Suprapubic skin (tissue), 4 donors: ENCODE data around the gene CHIC2. TPM values are rescaled to one million over a fixed set of nuclear protein-coding genes. Genes with fewer than 3 reads are reported as not detected.
A peak's percentile ranks its signal among the peaks of the same experiment; 100 is the strongest.

Experiments
- DNase-seq, 2 donors: peaks; one replicate each; pipeline ENCODE4 v3.0.0-alpha.2; 2019; ENCODE audit warnings: low spot score in 2 of 2
- H3K27ac ChIP-seq: fragments of 200-600 bp; sonication (generic); one replicate; pipeline ENCODE4 v1.5.1; 2019
- H3K27me3 ChIP-seq: fragments of 200-600 bp; sonication (generic); one replicate; pipeline ENCODE4 v1.5.1; 2019
- H3K36me3 ChIP-seq: fragments of 200-600 bp; sonication (generic); one replicate; pipeline ENCODE4 v1.5.1; 2019
- H3K4me1 ChIP-seq: fragments of 200-600 bp; sonication (generic); one replicate; pipeline ENCODE4 v1.5.1; 2019
- H3K4me3 ChIP-seq: fragments of 200-600 bp; sonication (generic); one replicate; pipeline ENCODE4 v1.5.1; 2019; ENCODE audit warnings: mild to moderate bottlenecking
- H3K9me3 ChIP-seq: fragments of 200-600 bp; sonication (generic); one replicate; pipeline ENCODE4 v1.5.1; 2019
- EP300 ChIP-seq: sonication (generic); formaldehyde crosslinking; IDR thresholded peaks from one replicate; pipeline ENCODE4 v1.6.1; 2017; ENCODE audit warnings: antibody characterized with exemption
- POLR2A ChIP-seq, 2 donors: fragments of 450-650 bp; IDR thresholded peaks; one replicate each; pipeline ENCODE4 v1.6.1; 2017; ENCODE audit warnings: antibody characterized with exemption in 2 of 2, mild to moderate bottlenecking in 2 of 2, moderate library complexity in 2 of 2
- POLR2AphosphoS5 ChIP-seq, 3 donors: sonication (generic); formaldehyde crosslinking; IDR thresholded peaks; one replicate each; pipeline ENCODE4 v1.6.1; 2017; ENCODE audit warnings: antibody characterized with exemption in 3 of 3
- WGBS: methylation state at CpG from one replicate; pipeline ENCODE4 v1.1.5; 2018; 5-methylcytosine and 5-hydroxymethylcytosine counted together
- total RNA-seq, 4 donors: library from RNA; depleted of rRNA; stranded (reverse); fragments of >200 nt; gene quantifications; one replicate each; pipeline ENCODE4 v1.1.0, GENCODE V29; 2016
- TF ChIP-seq, protein P1 (sequence below), 2 donors: fragments of 200-600 bp in 1 of 2; fragments of 450-650 bp in 1 of 2; sonication (generic) in 1 of 2; IDR thresholded peaks; one replicate each; pipeline ENCODE4 v1.5.1; 2016 to 2019; ENCODE audit warnings: antibody characterized with exemption in 2 of 2, mild to moderate bottlenecking in 1 of 2, moderate library complexity in 1 of 2

Gene CHIC2
- total RNA-seq, 4 donors from 2014 or later = 33.3 to 60.3 (median 41.1) TPM

DNA sequence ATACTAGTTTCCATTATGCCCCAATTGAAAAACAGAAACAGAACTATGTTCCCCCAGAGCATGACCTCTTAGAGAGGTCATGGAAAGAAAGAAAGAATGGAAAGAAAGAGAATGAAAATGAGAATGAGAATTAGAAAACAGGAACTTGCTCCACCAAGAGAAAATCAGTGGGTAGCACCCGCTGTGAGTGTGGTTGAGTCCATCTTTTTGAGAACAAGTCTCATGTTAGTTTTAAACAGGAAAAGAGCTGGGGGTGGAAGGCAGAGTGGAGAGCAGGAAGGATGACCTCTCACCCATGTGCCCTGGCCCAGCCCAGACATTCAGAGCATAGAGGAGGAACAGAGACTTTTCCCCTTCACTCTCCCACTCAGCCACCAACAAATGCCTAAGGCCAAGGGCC, 40.5 kb upstream of the CHIC2 start:
- Histone ChIP-seq H3K4me3 (no peak overlapping the region), H3K9me3 (no peaks in the 10 kb centered on the region), H3K27ac (no peak overlapping the region), H3K27me3 (peaks cover 100% of the 10 kb centered on the region), H3K4me1 (peaks cover 45% of the 10 kb centered on the region), H3K36me3 (no peaks in the 10 kb centered on the region)
- 80% methylated on average over 1 of the region's 1 CpG for WGBS
- TF ChIP-seq, protein P1, sequence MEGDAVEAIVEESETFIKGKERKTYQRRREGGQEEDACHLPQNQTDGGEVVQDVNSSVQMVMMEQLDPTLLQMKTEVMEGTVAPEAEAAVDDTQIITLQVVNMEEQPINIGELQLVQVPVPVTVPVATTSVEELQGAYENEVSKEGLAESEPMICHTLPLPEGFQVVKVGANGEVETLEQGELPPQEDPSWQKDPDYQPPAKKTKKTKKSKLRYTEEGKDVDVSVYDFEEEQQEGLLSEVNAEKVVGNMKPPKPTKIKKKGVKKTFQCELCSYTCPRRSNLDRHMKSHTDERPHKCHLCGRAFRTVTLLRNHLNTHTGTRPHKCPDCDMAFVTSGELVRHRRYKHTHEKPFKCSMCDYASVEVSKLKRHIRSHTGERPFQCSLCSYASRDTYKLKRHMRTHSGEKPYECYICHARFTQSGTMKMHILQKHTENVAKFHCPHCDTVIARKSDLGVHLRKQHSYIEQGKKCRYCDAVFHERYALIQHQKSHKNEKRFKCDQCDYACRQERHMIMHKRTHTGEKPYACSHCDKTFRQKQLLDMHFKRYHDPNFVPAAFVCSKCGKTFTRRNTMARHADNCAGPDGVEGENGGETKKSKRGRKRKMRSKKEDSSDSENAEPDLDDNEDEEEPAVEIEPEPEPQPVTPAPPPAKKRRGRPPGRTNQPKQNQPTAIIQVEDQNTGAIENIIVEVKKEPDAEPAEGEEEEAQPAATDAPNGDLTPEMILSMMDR (IDR thresholded peaks at IDR 0.05) = no peak
- TF ChIP-seq POLR2A (IDR thresholded peaks at IDR 0.05) (no peak), POLR2AphosphoS5 (IDR thresholded peaks at IDR 0.05) (no peak), EP300 (no peak)
- DNase-seq = no peak

GRCh38 chr4:54103190-54103574, 38.8 kb upstream of the CHIC2 start:
- no peak for TF ChIP-seq POLR2A (IDR thresholded peaks at IDR 0.05)
- TF ChIP-seq, protein P1 (IDR thresholded peaks at IDR 0.05) = no peak
- TF ChIP-seq EP300 = no peak
- no peak for DNase-seq
- Histone ChIP-seq H3K36me3 (no peaks in the 10 kb centered on the region), H3K4me1 (peaks cover 37% of the 10 kb centered on the region), H3K27me3 (peaks cover 100% of the 10 kb centered on the region), H3K4me3 (no peak overlapping the region), H3K27ac (no peak overlapping the region), H3K9me3 (no peaks in the 10 kb centered on the region)
- 51% methylated on average over 6 of the region's 8 CpGs for WGBS

- H3K36me3 ChIP-seq = no peaks in the 10 kb centered on the region
- no peak overlapping the region for H3K27ac ChIP-seq
- TF ChIP-seq POLR2A (IDR thresholded peaks at IDR 0.05) = no peak
- TF ChIP-seq POLR2AphosphoS5 (IDR thresholded peaks at IDR 0.05) = no peak
- no peak for TF ChIP-seq EP300
- TF ChIP-seq, protein P1 (IDR thresholded peaks at IDR 0.05) = no peak
- H3K9me3 ChIP-seq = no peaks in the 10 kb centered on the region
- 47% methylated on average over 6 of the region's 6 CpGs for WGBS
- DNase-seq = no peak
- peaks cover 100% of the 10 kb centered on the region for H3K27me3 ChIP-seq
- H3K4me3 ChIP-seq = no peak overlapping the region
- H3K4me1 ChIP-seq = peaks cover 37% of the 10 kb centered on the region
Observed at GRCh38 chr4:54102531-54103106, 38.2 kb upstream of the CHIC2 start.

GRCh38 chr4:54101190-54102041, 37.0 kb upstream of the CHIC2 start:
- TF ChIP-seq, protein P1 (IDR thresholded peaks at IDR 0.05) = no peak
- TF ChIP-seq POLR2A (IDR thresholded peaks at IDR 0.05) = no peak
- TF ChIP-seq POLR2AphosphoS5 (IDR thresholded peaks at IDR 0.05) = no peak
- no peak for TF ChIP-seq EP300

GRCh38 chr4:54100595-54101189, 36.3 kb upstream of the CHIC2 start:
- peaks cover 100% of the 10 kb centered on the region for H3K27me3 ChIP-seq
- WGBS = 3% methylated on average over 14 of the region's 46 CpGs

More at GRCh38 chr4:54101190-54102041, 37.0 kb upstream of the CHIC2 start:
- no peak for DNase-seq
- Histone ChIP-seq H3K9me3 (no peaks in the 10 kb centered on the region), H3K4me1 (peaks cover 37% of the 10 kb centered on the region), H3K27ac (no peak overlapping the region), H3K36me3 (no peaks in the 10 kb centered on the region), H3K27me3 (peaks cover 100% of the 10 kb centered on the region), H3K4me3 (peak overlapping the region; percentile 41)
- WGBS = 20% methylated on average over 49 of the region's 50 CpGs

More at GRCh38 chr4:54100595-54101189, 36.3 kb upstream of the CHIC2 start:
- Histone ChIP-seq H3K27ac (no peak overlapping the region), H3K4me1 (peaks cover 37% of the 10 kb centered on the region), H3K9me3 (no peaks in the 10 kb centered on the region), H3K36me3 (no peaks in the 10 kb centered on the region), H3K4me3 (peak overlapping the region; percentile 41)
- no peak for DNase-seq
- TF ChIP-seq POLR2A (IDR thresholded peaks at IDR 0.05) (no peak), POLR2AphosphoS5 (IDR thresholded peaks at IDR 0.05) (no peak), EP300 (no peak)
- TF ChIP-seq, protein P1 (IDR thresholded peaks at IDR 0.05) = no peak
